Keratinocyte (primary cell): ENCODE data around the gene TMTC2. TPM values are rescaled to one million over a fixed set of nuclear protein-coding genes. Genes with fewer than 3 reads are reported as not detected.

Source experiments
- DNase-seq: peaks from one replicate; pipeline ENCODE4 v3.0.0-alpha.2; 2011; ENCODE audit warnings: low read depth, missing footprints, low spot score
- FAIRE-seq: peaks from 2 replicates; lab custom pipeline; 2011; peaks lifted over from hg19 to GRCh38; lab: Jason Lieb, UNC
- H2AFZ ChIP-seq: 2 replicates; pipeline ENCODE4 v1.6.0; 2012; ENCODE audit warnings: low read length, control low read depth, inconsistent platforms; ENCODE audit not compliant: control insufficient read depth
- H3K27ac ChIP-seq: 2 replicates; pipeline ENCODE4 v1.5.1; 2011; ENCODE audit warnings: low read length; ENCODE audit not compliant: control insufficient read depth, insufficient read depth
- H3K27me3 ChIP-seq: 3 replicates; pipeline ENCODE4 v1.6.0; 2011; ENCODE audit warnings: low read length; ENCODE audit not compliant: control insufficient read depth, insufficient read depth; ENCODE audit errors: extremely low read depth
- H3K36me3 ChIP-seq, 2 experiments: 2 replicates in 1 of 2; 3 replicates in 1 of 2; pipeline ENCODE4 v1.5.1; 2011; ENCODE audit warnings: low read length in 2 of 2, mild to moderate bottlenecking in 1 of 2; ENCODE audit not compliant: control insufficient read depth in 2 of 2, insufficient read depth in 2 of 2; ENCODE audit errors: extremely low read depth in 1 of 2
- H3K4me1 ChIP-seq: 3 replicates; pipeline ENCODE4 v1.5.1; 2011; ENCODE audit warnings: low read length; ENCODE audit not compliant: control insufficient read depth, insufficient read depth; ENCODE audit errors: extremely low read depth
- H3K4me2 ChIP-seq: 3 replicates; pipeline ENCODE4 v1.6.0; 2011; ENCODE audit warnings: low read depth, low read length; ENCODE audit not compliant: control insufficient read depth, insufficient read depth; ENCODE audit errors: extremely low read depth
- H3K4me3 ChIP-seq, 3 experiments: fragments of 200-600 bp in 1 of 3; sonication (generic) in 1 of 3; 2 replicates in 2 of 3; 3 replicates in 1 of 3; pipeline ENCODE4 v1.5.1; 2011 to 2016; ENCODE audit warnings: low read length in 3 of 3, mild to moderate bottlenecking in 3 of 3, control low read depth in 2 of 3, inconsistent platforms in 1 of 3, low read depth in 1 of 3, mixed read lengths in 1 of 3, mixed run types in 1 of 3, moderate library complexity in 1 of 3; ENCODE audit not compliant: control insufficient read depth in 2 of 3, insufficient read depth in 2 of 3; ENCODE audit errors: extremely low read depth in 1 of 3
- H3K79me2 ChIP-seq: 2 replicates; pipeline ENCODE4 v1.6.0; 2012; ENCODE audit warnings: low read length; ENCODE audit not compliant: control insufficient read depth, insufficient read depth
- H3K9ac ChIP-seq: 3 replicates; pipeline ENCODE4 v1.6.0; 2011; ENCODE audit warnings: low read length; ENCODE audit not compliant: control insufficient read depth, insufficient read depth; ENCODE audit errors: extremely low read depth
- H3K9me1 ChIP-seq: 3 replicates; pipeline ENCODE4 v1.6.0; 2011; ENCODE audit warnings: low read length; ENCODE audit not compliant: control insufficient read depth, insufficient read depth; ENCODE audit errors: extremely low read depth
- H3K9me3 ChIP-seq: 2 replicates; pipeline ENCODE4 v1.5.1; 2012; ENCODE audit warnings: low read depth, low read length; ENCODE audit not compliant: control insufficient read depth
- H4K20me1 ChIP-seq: 3 replicates; pipeline ENCODE4 v1.6.0; 2011; ENCODE audit warnings: low read length; ENCODE audit not compliant: control insufficient read depth, insufficient read depth; ENCODE audit errors: extremely low read depth
- EZH2 ChIP-seq: IDR thresholded peaks from one replicate; pipeline ENCODE4 v1.6.1; 2012; ENCODE audit warnings: inconsistent platforms, mild to moderate bottlenecking, low read length, moderate library complexity
- dilution Hi-C: fragments of 300-500 bp; cut with MboI; formaldehyde crosslinking; loops from one replicate; pipeline ENCODE4 v1.7.0; 2020; ENCODE audit warnings: low sequenced_read_pairs; ENCODE audit not compliant: extremely low pct_ligation_motif_present
- polyA plus RNA-seq, 5 experiments: library from polyadenylated mRNA; depleted of rRNA in 3 of 5; stranded (reverse) in 3 of 5; stranded (forward) in 1 of 5; unstranded in 1 of 5; fragments of >200 nt; gene quantifications; 1 replicate in 1 of 5; 2 replicates in 3 of 5; 3 replicates in 1 of 5; pipeline versions ENCODE4 v1.2.1 to v1.2.3, GENCODE V29; 2011 to 2012; ENCODE audit warnings: missing spikeins in 2 of 5, low read depth in 1 of 5, low replicate concordance in 1 of 5
- TF ChIP-seq, protein P1 (sequence below), 3 experiments: IDR thresholded peaks in 1 of 3; conservative IDR thresholded peaks in 1 of 3; optimal IDR thresholded peaks in 1 of 3; 2 replicates in 2 of 3; 3 replicates in 1 of 3; pipeline versions ENCODE3 to v1.5.1; 2011; ENCODE audit warnings: low read length in 3 of 3, mild to moderate bottlenecking in 3 of 3, moderate library complexity in 2 of 3, control low read depth in 1 of 3, inconsistent platforms in 1 of 3; ENCODE audit not compliant: insufficient read depth in 2 of 3; ENCODE audit errors: extremely low read depth in 1 of 3

Gene TMTC2
- polyA plus RNA-seq, 1 donor (not counting 4 experiments of a cell fraction or from before 2014, with no cell fraction given), result 3.8 TPM

DNA sequence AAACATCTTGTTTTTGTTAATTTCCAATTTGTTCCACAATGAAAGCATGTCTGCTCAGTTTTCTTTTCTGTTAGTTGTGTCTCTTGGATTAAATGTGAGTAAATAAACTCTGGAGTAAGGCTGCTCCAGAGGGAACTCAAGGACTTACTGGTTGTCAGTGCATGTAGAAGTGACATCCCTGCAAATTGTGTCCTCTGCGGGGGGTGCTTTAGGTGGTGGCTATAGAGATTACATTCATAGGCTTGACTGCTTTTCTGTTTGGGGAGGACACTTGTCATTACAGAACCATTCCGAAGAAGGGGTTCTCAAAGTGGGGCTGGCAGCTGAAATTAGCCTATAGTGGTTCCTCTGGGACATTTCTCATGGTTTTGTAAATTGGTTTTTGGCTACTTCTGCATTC, 8.8 kb downstream of the TMTC2 start:
- H3K27me3 ChIP-seq, result no peaks in the 10 kb centered on the region
- H2AFZ ChIP-seq, result no peak overlapping the region
- H3K79me2 ChIP-seq, result no peaks in the 10 kb centered on the region
- H3K9ac ChIP-seq, result no peak overlapping the region
- TF ChIP-seq, protein P1, sequence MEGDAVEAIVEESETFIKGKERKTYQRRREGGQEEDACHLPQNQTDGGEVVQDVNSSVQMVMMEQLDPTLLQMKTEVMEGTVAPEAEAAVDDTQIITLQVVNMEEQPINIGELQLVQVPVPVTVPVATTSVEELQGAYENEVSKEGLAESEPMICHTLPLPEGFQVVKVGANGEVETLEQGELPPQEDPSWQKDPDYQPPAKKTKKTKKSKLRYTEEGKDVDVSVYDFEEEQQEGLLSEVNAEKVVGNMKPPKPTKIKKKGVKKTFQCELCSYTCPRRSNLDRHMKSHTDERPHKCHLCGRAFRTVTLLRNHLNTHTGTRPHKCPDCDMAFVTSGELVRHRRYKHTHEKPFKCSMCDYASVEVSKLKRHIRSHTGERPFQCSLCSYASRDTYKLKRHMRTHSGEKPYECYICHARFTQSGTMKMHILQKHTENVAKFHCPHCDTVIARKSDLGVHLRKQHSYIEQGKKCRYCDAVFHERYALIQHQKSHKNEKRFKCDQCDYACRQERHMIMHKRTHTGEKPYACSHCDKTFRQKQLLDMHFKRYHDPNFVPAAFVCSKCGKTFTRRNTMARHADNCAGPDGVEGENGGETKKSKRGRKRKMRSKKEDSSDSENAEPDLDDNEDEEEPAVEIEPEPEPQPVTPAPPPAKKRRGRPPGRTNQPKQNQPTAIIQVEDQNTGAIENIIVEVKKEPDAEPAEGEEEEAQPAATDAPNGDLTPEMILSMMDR (optimal IDR thresholded peaks at IDR 0.05 in 1 of 3, IDR thresholded peaks at IDR 0.05 in 1 of 3, conservative IDR thresholded peaks at IDR 0.05 in 1 of 3; ENCODE audit: extremely low read depth in 1 of 3, insufficient read depth in 2 of 3, low read length in 3 of 3), result no peak
- no peak for TF ChIP-seq EZH2
- H3K4me1 ChIP-seq, result no peaks in the 10 kb centered on the region
- dilution Hi-C loops, result no loop called here
- H3K36me3 ChIP-seq, result no peaks in the 10 kb centered on the region
- DNase-seq (no peak), FAIRE-seq (peak; percentile 55)
- H3K4me2 ChIP-seq, result no peak overlapping the region
- no peaks in the 10 kb centered on the region for H3K9me1 ChIP-seq
- H3K9me3 ChIP-seq, result no peaks in the 10 kb centered on the region
- no peak overlapping the region for H3K27ac ChIP-seq
- H4K20me1 ChIP-seq, result no peaks in the 10 kb centered on the region
- H3K4me3 ChIP-seq, result no peak overlapping the region

DNA sequence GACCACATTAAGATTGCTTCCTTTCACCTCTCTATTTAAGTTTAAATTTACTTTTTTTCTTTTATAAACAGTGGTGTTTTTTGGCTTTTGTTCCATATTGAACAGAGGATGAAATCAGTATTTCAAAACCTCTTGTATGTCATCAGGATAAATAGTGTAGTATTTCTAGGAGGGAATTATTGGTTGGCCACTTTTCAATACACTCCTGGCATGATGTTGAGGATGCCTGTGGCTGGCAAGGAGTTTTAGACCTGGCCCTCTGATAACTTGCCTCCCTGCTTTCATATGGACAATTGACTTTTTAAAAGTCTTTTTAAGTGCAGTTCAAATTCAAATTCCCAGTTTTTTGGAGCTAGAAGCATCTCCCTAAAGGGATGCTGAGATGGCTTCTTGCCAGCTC, 9.8 kb downstream of the TMTC2 start:
- no peaks in the 10 kb centered on the region for H3K27me3 ChIP-seq
- no peaks in the 10 kb centered on the region for H3K9me3 ChIP-seq
- no peaks in the 10 kb centered on the region for H3K9me1 ChIP-seq
- H3K4me1 ChIP-seq, result no peaks in the 10 kb centered on the region
- H3K79me2 ChIP-seq, result no peaks in the 10 kb centered on the region
- dilution Hi-C loops, result no loop called here
- H3K27ac ChIP-seq, result no peak overlapping the region
- no peak for TF ChIP-seq EZH2
- TF ChIP-seq, protein P1 (optimal IDR thresholded peaks at IDR 0.05 in 1 of 3, IDR thresholded peaks at IDR 0.05 in 1 of 3, conservative IDR thresholded peaks at IDR 0.05 in 1 of 3; ENCODE audit: extremely low read depth in 1 of 3, insufficient read depth in 2 of 3, low read length in 3 of 3), result no peak
- no peak overlapping the region for H2AFZ ChIP-seq
- FAIRE-seq (no peak), DNase-seq (no peak)
- H4K20me1 ChIP-seq, result no peaks in the 10 kb centered on the region
- H3K4me2 ChIP-seq, result no peak overlapping the region
- no peak overlapping the region for H3K9ac ChIP-seq
- H3K36me3 ChIP-seq, result no peaks in the 10 kb centered on the region
- no peak overlapping the region for H3K4me3 ChIP-seq
